C4-2B (cell line): Measurements from ENCODE around the gene TRIM75.

ENCODE experiments used
- CTCF ChIP-seq: fragments of 450-650 bp; conservative IDR thresholded peaks from 2 replicates; pipeline ENCODE4 v1.5.1; 2017; ENCODE audit warnings: mild to moderate bottlenecking
- ZFX ChIP-seq: fragments of 450-650 bp; IDR thresholded peaks from 2 replicates; pipeline ENCODE4 v1.6.1; 2017

- no peak for TF ChIP-seq CTCF
- TF ChIP-seq ZFX, result no peak
These were observed 40.0 kb upstream of the TRIM75 start for GRCh38 chr4:165013691-165014090.
